A673 (cell line): Measurements from ENCODE around the gene DOCK4. TPM values are rescaled to one million over a fixed set of nuclear protein-coding genes. Genes with fewer than 3 reads are reported as not detected.

Source experiments
- BruUV-seq: library from RNA; stranded (reverse); fragments of 400-500 nt; replicated peaks from 2 replicates; lab custom pipeline; 2021; lab: Mats Ljungman, UMichigan
- CTCF ChIA-PET: fragments of 300-600 bp; sonication (Branson Sonifier 250); formaldehyde crosslinking; loops from one replicate; lab custom pipeline; 2022; ENCODE audit warnings: antibody characterized with exemption; lab: Charles Lee
- POLR2A ChIA-PET: fragments of 300-600 bp; sonication (Branson Sonifier 250); formaldehyde crosslinking; loops from one replicate; lab custom pipeline; 2022; ENCODE audit warnings: antibody characterized with exemption; ENCODE audit not compliant: low non-redundant PET; lab: Charles Lee
- DNase-seq: peaks from one replicate; pipeline ENCODE4 v3.0.0-alpha.2; 2015; ENCODE audit warnings: low spot score
- H3K27ac ChIP-seq: fragments of 200-600 bp; sonication (generic); 2 replicates; pipeline ENCODE4 v1.5.1; 2016; ENCODE audit warnings: mixed run types, low read depth, mild to moderate bottlenecking, mixed read lengths, antibody characterized with exemption, low read length; ENCODE audit not compliant: poor library complexity, severe bottlenecking
- H3K27me3 ChIP-seq: fragments of 200-600 bp; sonication (generic); replicated peaks from 2 replicates; pipeline ENCODE4 v1.6.1; 2017; ENCODE audit warnings: mixed run types, low read depth, mild to moderate bottlenecking, mixed read lengths, antibody characterized with exemption, low read length; ENCODE audit not compliant: insufficient read depth, poor library complexity
- H3K36me3 ChIP-seq: fragments of 200-600 bp; sonication (generic); 2 replicates; pipeline ENCODE4 v1.6.1; 2016; ENCODE audit warnings: mixed run types, mild to moderate bottlenecking, mixed read lengths, antibody characterized with exemption, low read length; ENCODE audit not compliant: insufficient read depth, poor library complexity, severe bottlenecking
- H3K4me1 ChIP-seq: fragments of 200-600 bp; sonication (generic); 2 replicates; pipeline ENCODE4 v1.6.1; 2017; ENCODE audit warnings: mixed run types, mild to moderate bottlenecking, mixed read lengths, antibody characterized with exemption, low read length; ENCODE audit not compliant: insufficient read depth, poor library complexity, severe bottlenecking
- H3K4me3 ChIP-seq: fragments of 200-600 bp; sonication (generic); 2 replicates; pipeline ENCODE4 v1.5.1; 2016; ENCODE audit warnings: low read depth, mixed run types, mild to moderate bottlenecking, mixed read lengths, low read length; ENCODE audit not compliant: poor library complexity, severe bottlenecking
- H3K9me3 ChIP-seq: fragments of 200-600 bp; sonication (generic); 2 replicates; pipeline ENCODE4 v1.6.1; 2016; ENCODE audit warnings: mixed run types, low read depth, mild to moderate bottlenecking, mixed read lengths, antibody characterized with exemption, low read length; ENCODE audit not compliant: poor library complexity, severe bottlenecking
- CTCF ChIP-seq: fragments of 300-800, 200-600 bp; sonication (generic); conservative IDR thresholded peaks from 2 replicates; pipeline ENCODE4 v1.5.1; 2017; ENCODE audit warnings: low read depth, mild to moderate bottlenecking, antibody characterized with exemption, low read length, moderate library complexity, mixed read lengths
- EZH2 ChIP-seq: fragments of 200-600 bp; sonication (generic); IDR thresholded peaks from 2 replicates; pipeline ENCODE4 v1.6.1; 2017; ENCODE audit warnings: borderline replicate concordance, low read depth, mild to moderate bottlenecking, mixed read lengths, antibody characterized with exemption, low read length; ENCODE audit not compliant: poor library complexity, severe bottlenecking
- intact Hi-C: fragments of 100-400 bp; cut with micrococcal nuclease; formaldehyde crosslinking; loops from one replicate; pipeline ENCODE4 v1.10.0; 2022; ENCODE audit not compliant: unreplicated experiment
- total RNA-seq: library from RNA; stranded (reverse); gene quantifications from 2 replicates; pipeline ENCODE4 v1.2.3, GENCODE V29; 2021

DOCK4 gene
- total RNA-seq, 1 experiment from 2014 or later: 28.5 TPM

GRCh38 chr7:112092709-112093395 lies 113.3 kb downstream of the DOCK4 start:
- no peaks in the 10 kb centered on the region for H3K9me3 ChIP-seq
- no peak overlapping the region for H3K27ac ChIP-seq
- ChIA-PET CTCF (no interaction called here), POLR2A (no interaction called here)
- intact Hi-C loops: no loop called here
- BruUV-seq: no TSS peak
- H3K36me3 ChIP-seq: no peaks in the 10 kb centered on the region
- DNase-seq: no peak
- H3K4me1 ChIP-seq: peaks cover 5% of the 10 kb centered on the region
- TF ChIP-seq CTCF: no peak
- TF ChIP-seq EZH2: no peak
- no peak overlapping the region for H3K4me3 ChIP-seq
- no peaks in the 10 kb centered on the region for H3K27me3 ChIP-seq

- no peak overlapping the region for H3K4me3 ChIP-seq
- no TSS peak for BruUV-seq
- TF ChIP-seq CTCF (no peak), EZH2 (no peak)
- ChIA-PET POLR2A (no interaction called here), CTCF (no interaction called here)
- no peak for DNase-seq
- intact Hi-C loops: no loop called here
- H3K27ac ChIP-seq: no peak overlapping the region
- H3K9me3 ChIP-seq: no peaks in the 10 kb centered on the region
- peaks cover 5% of the 10 kb centered on the region for H3K4me1 ChIP-seq
- H3K36me3 ChIP-seq: no peaks in the 10 kb centered on the region
- no peaks in the 10 kb centered on the region for H3K27me3 ChIP-seq
Observed at GRCh38 chr7:112092306-112092705, 113.9 kb downstream of the DOCK4 start.

GRCh38 chr7:112091768-112092167 lies 114.4 kb downstream of the DOCK4 start:
- intact Hi-C loops: no loop called here
- Histone ChIP-seq H3K27me3 (no peaks in the 10 kb centered on the region), H3K36me3 (no peaks in the 10 kb centered on the region), H3K4me1 (peaks cover 5% of the 10 kb centered on the region), H3K4me3 (no peak overlapping the region), H3K9me3 (no peaks in the 10 kb centered on the region), H3K27ac (no peak overlapping the region)
- ChIA-PET POLR2A (no interaction called here), CTCF (no interaction called here)
- TF ChIP-seq EZH2: no peak
- no peak for TF ChIP-seq CTCF
- DNase-seq: no peak
- no TSS peak for BruUV-seq
